IMR-90 (cell line): ENCODE results near the gene BANP. TPM values are rescaled to one million over a fixed set of nuclear protein-coding genes. Genes with fewer than 3 reads are reported as not detected.

Source experiments
- ATAC-seq: fragments of 200-7000 bp; cut with Tn5 transposase; 2 replicates; pipeline ENCODE4 v1.9.1; 2020; ENCODE audit warnings: low read depth, mild to moderate bottlenecking, moderate library complexity
- BruUV-seq: library from RNA; stranded (reverse); fragments of 400-500 nt; replicated peaks from 2 replicates; lab custom pipeline; 2021; lab: Mats Ljungman, UMichigan
- CTCF ChIA-PET: fragments of 300-600 bp; formaldehyde crosslinking; extraction: SDS; loops from one replicate; lab custom pipeline; 2021; ENCODE audit warnings: antibody characterized with exemption; lab: Yijun Ruan, JAX
- POLR2A ChIA-PET: fragments of 300-600 bp; sonication (Branson Sonifier 250); formaldehyde crosslinking; loops from one replicate; lab custom pipeline; 2022; ENCODE audit warnings: antibody characterized with exemption; ENCODE audit not compliant: unreplicated experiment; lab: Charles Lee
- DNase-seq: peaks from one replicate; pipeline ENCODE4 v3.0.0; 2013
- H2AFZ ChIP-seq: replicated peaks from 2 replicates; pipeline ENCODE3; 2013; ENCODE audit warnings: low read length, mild to moderate bottlenecking; ENCODE audit not compliant: poor library complexity
- H2AK5ac ChIP-seq: 2 replicates; pipeline ENCODE4 v1.6.1; 2013; ENCODE audit warnings: low read depth, low read length, inconsistent platforms
- H2AK9ac ChIP-seq: replicated peaks from 2 replicates; pipeline ENCODE3; 2013; ENCODE audit warnings: mild to moderate bottlenecking, low read depth, low read length, moderate library complexity; ENCODE audit not compliant: poor library complexity
- H2BK120ac ChIP-seq: 2 replicates; pipeline ENCODE4 v1.6.1; 2013; ENCODE audit warnings: low read depth, low read length, inconsistent platforms
- H2BK15ac ChIP-seq: 3 replicates; pipeline ENCODE4 v1.6.1; 2013; ENCODE audit warnings: low read depth, low read length, inconsistent platforms
- H2BK20ac ChIP-seq: 2 replicates; pipeline ENCODE4 v1.6.1; 2013; ENCODE audit warnings: low read depth, mild to moderate bottlenecking, inconsistent platforms, low read length, moderate library complexity
- H2BK5ac ChIP-seq: 2 replicates; pipeline ENCODE4 v1.6.1; 2013; ENCODE audit warnings: mild to moderate bottlenecking, low read depth, low read length, inconsistent platforms; ENCODE audit not compliant: poor library complexity, severe bottlenecking
- H3K14ac ChIP-seq: replicated peaks from 2 replicates; pipeline ENCODE4 v1.6.1; 2013; ENCODE audit warnings: low read depth, low read length, inconsistent platforms
- H3K18ac ChIP-seq: 2 replicates; pipeline ENCODE4 v1.6.1; 2013; ENCODE audit warnings: low read depth, low read length, control low read depth
- H3K23ac ChIP-seq: 2 replicates; pipeline ENCODE4 v1.6.1; 2013; ENCODE audit warnings: low read depth, low read length, inconsistent platforms
- H3K27ac ChIP-seq: 2 replicates; pipeline ENCODE4 v1.5.1; 2013; ENCODE audit warnings: mild to moderate bottlenecking, control low read depth, low read length; ENCODE audit not compliant: insufficient read depth
- H3K27me3 ChIP-seq: 2 replicates; pipeline ENCODE4 v1.6.1; 2013; ENCODE audit warnings: low read length; ENCODE audit not compliant: control insufficient read depth, insufficient read depth
- H3K36me3 ChIP-seq: 2 replicates; pipeline ENCODE4 v1.6.1; 2013; ENCODE audit warnings: low read length, mixed read lengths; ENCODE audit not compliant: control insufficient read depth, insufficient read depth
- H3K4ac ChIP-seq: 2 replicates; pipeline ENCODE4 v1.6.1; 2013; ENCODE audit warnings: low read depth, low read length, inconsistent platforms
- H3K4me1 ChIP-seq: 2 replicates; pipeline ENCODE4 v1.6.1; 2013; ENCODE audit warnings: low read length, mixed read lengths; ENCODE audit not compliant: control insufficient read depth, insufficient read depth
- H3K4me2 ChIP-seq: 2 replicates; pipeline ENCODE4 v1.6.1; 2013; ENCODE audit warnings: low read depth, mild to moderate bottlenecking, control low read depth, low read length, moderate library complexity
- H3K4me3 ChIP-seq: 2 replicates; pipeline ENCODE4 v1.5.1; 2013; ENCODE audit warnings: low read depth, mild to moderate bottlenecking, control low read depth, low read length, moderate library complexity; ENCODE audit not compliant: insufficient read depth
- H3K56ac ChIP-seq: 2 replicates; pipeline ENCODE4 v1.6.1; 2013; ENCODE audit warnings: low read length, inconsistent platforms; ENCODE audit not compliant: insufficient read depth; ENCODE audit errors: extremely low read depth
- H3K79me1 ChIP-seq, 2 experiments: 2 replicates each; pipeline ENCODE4 v1.6.1; 2013; ENCODE audit warnings: low read length in 2 of 2, inconsistent platforms in 1 of 2, low read depth in 1 of 2
- H3K9ac ChIP-seq: 2 replicates; pipeline ENCODE4 v1.6.1; 2013; ENCODE audit warnings: low read depth, low read length, control low read depth
- H3K9me1 ChIP-seq: 2 replicates; pipeline ENCODE4 v1.6.1; 2013; ENCODE audit warnings: low read length, inconsistent platforms; ENCODE audit not compliant: insufficient read depth
- H3K9me3 ChIP-seq: 2 replicates; pipeline ENCODE4 v1.6.1; 2013; ENCODE audit warnings: low read length; ENCODE audit not compliant: control insufficient read depth, insufficient read depth
- H4K20me1 ChIP-seq: 2 replicates; pipeline ENCODE4 v1.6.1; 2013; ENCODE audit warnings: low read length, inconsistent platforms; ENCODE audit not compliant: insufficient read depth
- H4K5ac ChIP-seq: 2 replicates; pipeline ENCODE4 v1.6.1; 2013; ENCODE audit warnings: mild to moderate bottlenecking, low read depth, low read length, control low read depth
- H4K8ac ChIP-seq, 2 experiments: 2 replicates each; pipeline ENCODE4 v1.6.1; 2013; ENCODE audit warnings: low read depth in 2 of 2, low read length in 2 of 2, control low read depth in 1 of 2, inconsistent platforms in 1 of 2
- H4K91ac ChIP-seq: 2 replicates; pipeline ENCODE4 v1.6.1; 2013; ENCODE audit warnings: low read depth, low read length, inconsistent platforms; ENCODE audit not compliant: insufficient read depth
- BHLHE40 ChIP-seq: fragments of 150-350 bp; IDR thresholded peaks from 2 replicates; pipeline ENCODE4 v1.6.1; 2016; ENCODE audit warnings: mild to moderate bottlenecking, low read depth, low read length
- ELK1 ChIP-seq: fragments of 150-350 bp; IDR thresholded peaks from 2 replicates; pipeline ENCODE4 v1.6.1; 2016; ENCODE audit warnings: low read depth, mild to moderate bottlenecking, low read length, moderate library complexity, borderline replicate concordance
- FOS ChIP-seq: fragments of 150-350 bp; IDR thresholded peaks from 2 replicates; pipeline ENCODE4 v1.6.1; 2016; ENCODE audit warnings: low read depth, low read length
- MAFK ChIP-seq: IDR thresholded peaks from 2 replicates; pipeline ENCODE4 v1.6.1; 2012; ENCODE audit warnings: low read depth, low read length, improper control_type of control experiment
- MAZ ChIP-seq: IDR thresholded peaks from 2 replicates; pipeline ENCODE4 v1.6.1; 2012; ENCODE audit warnings: low read depth, mild to moderate bottlenecking, low read length, improper control_type of control experiment, moderate library complexity, borderline replicate concordance
- MXI1 ChIP-seq: IDR thresholded peaks from 2 replicates; pipeline ENCODE4 v1.6.1; 2012; ENCODE audit warnings: low read depth, mild to moderate bottlenecking, low read length, moderate library complexity, borderline replicate concordance
- NFE2L2 ChIP-seq: fragments of 150-350 bp; IDR thresholded peaks from 2 replicates; pipeline ENCODE4 v1.6.1; 2016; ENCODE audit warnings: low read depth, mild to moderate bottlenecking, low read length
- POLR2A ChIP-seq: IDR thresholded peaks from 2 replicates; pipeline ENCODE4 v1.6.1; 2012; ENCODE audit warnings: mild to moderate bottlenecking, low read depth, low read length
- RAD21 ChIP-seq: IDR thresholded peaks from 2 replicates; pipeline ENCODE4 v1.6.1; 2012; ENCODE audit warnings: low read length, improper control_type of control experiment
- RCOR1 ChIP-seq: IDR thresholded peaks from 2 replicates; pipeline ENCODE4 v1.6.1; 2012; ENCODE audit warnings: mild to moderate bottlenecking, low read length, improper control_type of control experiment; ENCODE audit not compliant: insufficient replicate concordance
- RFX5 ChIP-seq: IDR thresholded peaks from 2 replicates; pipeline ENCODE4 v1.8.0; 2012; ENCODE audit warnings: low read depth, mild to moderate bottlenecking, low read length, moderate library complexity
- SMC3 ChIP-seq: fragments of 150-350 bp; IDR thresholded peaks from 2 replicates; pipeline ENCODE4 v1.6.1; 2016; ENCODE audit warnings: low read depth, mild to moderate bottlenecking, antibody characterized with exemption, low read length, moderate library complexity
- USF2 ChIP-seq: fragments of 150-350 bp; IDR thresholded peaks from 2 replicates; pipeline ENCODE4 v1.6.1; 2017; ENCODE audit warnings: mild to moderate bottlenecking, antibody characterized with exemption, low read length, low read depth
- WGBS, 2 experiments: methylation state at CpG; one replicate each; pipeline versions ENCODE4 v1.1.5 to v1.1.7; 2013; ENCODE audit warnings: missing lambda C conversion rate in 2 of 2; ENCODE audit not compliant: insufficient read length in 1 of 2; ENCODE audit errors: extremely low coverage in 2 of 2; 5-methylcytosine and 5-hydroxymethylcytosine counted together
- dilution Hi-C: fragments of 300-500 bp; cut with HindIII; formaldehyde crosslinking; loops from one replicate; pipeline ENCODE4 v1.14.3; 2018; ENCODE audit warnings: low sequenced_read_pairs; ENCODE audit not compliant: unreplicated experiment
- in situ Hi-C: fragments of 300-500 bp; cut with MboI; formaldehyde crosslinking; loops from 3 replicates; pipeline ENCODE4 v1.14.3; 2019; ENCODE audit warnings: low sequenced_read_pairs, inconsistent platforms, mixed read lengths
- intact Hi-C: fragments of 100-400 bp; cut with micrococcal nuclease; formaldehyde crosslinking; loops from 2 replicates; pipeline ENCODE4 v1.10.0; 2022
- polyA plus RNA-seq, 3 experiments: library from polyadenylated mRNA; depleted of rRNA; stranded (reverse); fragments of >200 nt; gene quantifications; 2 replicates each; pipeline ENCODE4 v1.2.3, GENCODE V29; 2012; ENCODE audit warnings: low replicate concordance in 1 of 3
- total RNA-seq: library from RNA; depleted of rRNA; stranded (reverse); fragments of >200 nt; gene quantifications from 2 replicates; pipeline ENCODE4 v1.2.3, GENCODE V29; 2012
- TF ChIP-seq, protein P1 (sequence below): conservative IDR thresholded peaks from 2 replicates; pipeline ENCODE4 v1.5.1; 2012; ENCODE audit warnings: mild to moderate bottlenecking, low read depth, low read length, improper control_type of control experiment

BANP gene
- total and polyA plus RNA-seq, 2 of the 4 experiments (the other 2 are of a cell fraction) = 17.4 to 17.9 TPM

GRCh38 chr16:87952751-87953150 is 1.5 kb downstream of the BANP start:
- Histone ChIP-seq H3K27me3 (no peaks in the 10 kb centered on the region), H3K9me3 (no peaks in the 10 kb centered on the region), H4K91ac (no peak overlapping the region), H2AK9ac (no peak overlapping the region), H2AFZ (no peak overlapping the region), H2BK15ac (no peak overlapping the region), H3K79me1 (peaks cover 28 to 58% of the 10 kb centered on the region in 2 experiments), H3K36me3 (peaks cover 2% of the 10 kb centered on the region), H2AK5ac (no peak overlapping the region), H2BK120ac (no peak overlapping the region), H3K4me2 (no peak overlapping the region), H3K9me1 (peaks cover 14% of the 10 kb centered on the region), H3K18ac (no peak overlapping the region), H3K4ac (no peak overlapping the region), H3K27ac (no peak overlapping the region), H4K8ac (no peak overlapping the region), H2BK5ac (no peak overlapping the region), H4K5ac (no peak overlapping the region), H4K20me1 (peaks cover 9% of the 10 kb centered on the region), H3K14ac (no peak overlapping the region), H3K9ac (no peak overlapping the region), H3K23ac (peak overlapping the region; percentile 89; the same call in 1 of the 2 replicates), H2BK20ac (no peak overlapping the region), H3K56ac (no peak overlapping the region), H3K4me1 (peaks cover 21% of the 10 kb centered on the region), H3K4me3 (no peak overlapping the region)
- in situ Hi-C loops = no loop called here
- ChIA-PET CTCF (no interaction called here), POLR2A (no interaction called here)
- intact Hi-C loops = loop anchor here (10.0 kb wide), 3 partner anchors 352 to 612 kb away; partner anchors contain the start of gene ZNF469
- WGBS, 2 experiments = 94% methylated on average over 14 of the region's 16 CpGs; no CpG with 5 or more reads in 1 of the 2 experiments
- ATAC-seq = no peak
- BruUV-seq = no TSS peak
- TF ChIP-seq MAZ (no peak), USF2 (no peak), FOS (no peak), BHLHE40 (no peak), RFX5 (no peak), MAFK (no peak), RCOR1 (no peak), MXI1 (no peak), ELK1 (no peak), POLR2A (no peak; the same call in 1 of the 2 replicates), SMC3 (no peak), NFE2L2 (no peak), RAD21 (no peak)
- TF ChIP-seq, protein P1, sequence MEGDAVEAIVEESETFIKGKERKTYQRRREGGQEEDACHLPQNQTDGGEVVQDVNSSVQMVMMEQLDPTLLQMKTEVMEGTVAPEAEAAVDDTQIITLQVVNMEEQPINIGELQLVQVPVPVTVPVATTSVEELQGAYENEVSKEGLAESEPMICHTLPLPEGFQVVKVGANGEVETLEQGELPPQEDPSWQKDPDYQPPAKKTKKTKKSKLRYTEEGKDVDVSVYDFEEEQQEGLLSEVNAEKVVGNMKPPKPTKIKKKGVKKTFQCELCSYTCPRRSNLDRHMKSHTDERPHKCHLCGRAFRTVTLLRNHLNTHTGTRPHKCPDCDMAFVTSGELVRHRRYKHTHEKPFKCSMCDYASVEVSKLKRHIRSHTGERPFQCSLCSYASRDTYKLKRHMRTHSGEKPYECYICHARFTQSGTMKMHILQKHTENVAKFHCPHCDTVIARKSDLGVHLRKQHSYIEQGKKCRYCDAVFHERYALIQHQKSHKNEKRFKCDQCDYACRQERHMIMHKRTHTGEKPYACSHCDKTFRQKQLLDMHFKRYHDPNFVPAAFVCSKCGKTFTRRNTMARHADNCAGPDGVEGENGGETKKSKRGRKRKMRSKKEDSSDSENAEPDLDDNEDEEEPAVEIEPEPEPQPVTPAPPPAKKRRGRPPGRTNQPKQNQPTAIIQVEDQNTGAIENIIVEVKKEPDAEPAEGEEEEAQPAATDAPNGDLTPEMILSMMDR = no peak
- no peak for DNase-seq
- dilution Hi-C loops = no loop called here
